HG03159 (cell line): ENCODE data around the gene GRB10.

Experiments used
- ATAC-seq: cut with Tn5 transposase; IDR thresholded peaks from one replicate; pipeline ENCODE4 v1.9.1; 2021; ENCODE audit warnings: mild to moderate bottlenecking, moderate library complexity; ENCODE audit not compliant: unreplicated experiment

The GRB10 gene

GRCh38 chr7:50782375-50783208 lies at the start of gene GRB10:
Gene GRB10, minus strand, starts transcription at chr7:50782896. Its CDS starts 50,574 bp downstream, at chr7:50732322.
- no peak for ATAC-seq

- ATAC-seq: no peak
Measured at GRCh38 chr7:50828801-50829200, 46.1 kb upstream of the GRB10 start.

GRCh38 chr7:50828116-50828515 lies 45.4 kb upstream of the GRB10 start:
- ATAC-seq: no peak

GRCh38 chr7:50827281-50827680 lies 44.6 kb upstream of the GRB10 start:
- no peak for ATAC-seq

- no peak for ATAC-seq
Measured at GRCh38 chr7:50826371-50827172, 43.9 kb upstream of the GRB10 start.

GRCh38 chr7:50825465-50825864 lies 42.8 kb upstream of the GRB10 start:
- ATAC-seq: no peak

GRCh38 chr7:50824882-50825281 lies 42.2 kb upstream of the GRB10 start:
- no peak for ATAC-seq

- ATAC-seq: no peak
Measured at GRCh38 chr7:50822706-50823105, 40.0 kb upstream of the GRB10 start.

- ATAC-seq: no peak
Measured at GRCh38 chr7:50822110-50822509, 39.4 kb upstream of the GRB10 start.

- ATAC-seq: no peak
Measured at GRCh38 chr7:50821457-50822008, 38.8 kb upstream of the GRB10 start.

GRCh38 chr7:50818324-50818723 lies 35.6 kb upstream of the GRB10 start:
- ATAC-seq: no peak

GRCh38 chr7:50817561-50817960 lies 34.9 kb upstream of the GRB10 start:
- ATAC-seq: no peak

- no peak for ATAC-seq
Measured at GRCh38 chr7:50815138-50815537, 32.4 kb upstream of the GRB10 start.

GRCh38 chr7:50814166-50814565 lies 31.5 kb upstream of the GRB10 start:
- no peak for ATAC-seq

GRCh38 chr7:50812841-50813475 lies 30.3 kb upstream of the GRB10 start:
- ATAC-seq: no peak

- ATAC-seq: no peak
Measured at GRCh38 chr7:50812094-50812493, 29.4 kb upstream of the GRB10 start.

- ATAC-seq: no peak
Measured at GRCh38 chr7:50808282-50808888, 25.7 kb upstream of the GRB10 start.

- ATAC-seq: no peak
Measured at GRCh38 chr7:50807026-50807730, 24.5 kb upstream of the GRB10 start.

- no peak for ATAC-seq
Measured at GRCh38 chr7:50806143-50806542, 23.4 kb upstream of the GRB10 start.

GRCh38 chr7:50805447-50806125 lies 22.9 kb upstream of the GRB10 start:
- no peak for ATAC-seq
